Measurements from ENCODE around the gene SPRTN.
"Not testable (repeated sequence)": the region's sequence is repeated elsewhere in the genome, so short reads cannot be mapped to it uniquely, and the experiment has no call there.

SPRTN gene

GRCh38 chr1:231337472-231338269, 422 bp upstream of the SPRTN start, which contains the start of gene EXOC8:
EXOC8 (minus strand) TSS chr1:231337852; CDS start chr1:231337745, 107 bp downstream.
- no peak for TF ChIP-seq CTCF (IDR thresholded peaks at IDR 0.05; ENCODE audit: unreplicated experiment in 3 of 3)
- H3K4me1 Mint-ChIP-seq = peaks cover 57% of the 10 kb centered on the region
- peak within 1 kb of the TSS; percentile 95 to 99 (median 97) for H3K27ac Mint-ChIP-seq
- peaks cover 20% of the 10 kb centered on the region for H3K36me3 Mint-ChIP-seq (ENCODE audit: low read depth)
- H3K27me3 Mint-ChIP-seq (ENCODE audit: low read depth) = peaks cover 3% of the 10 kb centered on the region
- H3K4me3 Mint-ChIP-seq = peak within 1 kb of the TSS; percentile 94 to 99 (median 95)
- no peaks in the 10 kb centered on the region for H3K9me3 Mint-ChIP-seq

DNA sequence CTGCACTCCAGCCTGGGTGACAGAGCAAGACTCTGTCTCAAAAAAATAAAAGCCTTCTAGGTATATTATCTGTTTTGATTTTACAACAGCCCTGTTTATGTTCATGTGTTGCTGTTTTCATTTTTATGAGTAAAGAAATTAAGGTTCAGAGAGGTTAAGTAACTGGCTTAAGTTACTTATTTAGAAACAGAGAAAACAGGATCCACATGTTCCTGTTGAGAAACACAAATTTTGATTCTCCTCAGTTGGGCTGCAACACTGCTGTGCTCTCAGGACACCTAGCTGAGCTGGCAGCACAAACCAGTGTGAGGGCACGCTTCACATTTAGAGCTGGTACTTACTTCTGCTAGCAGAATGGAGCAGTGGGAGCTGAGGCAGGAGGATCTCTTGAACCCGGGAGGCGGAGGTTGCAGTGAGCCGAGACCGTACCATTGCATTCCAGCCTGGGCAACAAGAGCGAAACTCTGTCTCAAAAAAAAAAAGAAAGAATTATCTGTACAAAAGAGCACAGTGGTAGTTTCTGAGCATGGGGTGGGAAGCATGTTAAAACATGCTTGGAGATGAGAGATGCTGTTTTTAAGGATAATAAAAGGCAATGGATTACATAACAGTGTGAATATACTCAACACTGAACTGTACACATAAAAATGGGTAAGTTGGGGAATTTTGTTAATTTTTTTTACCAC, 2.4 kb downstream of the SPRTN start:
- Mint-ChIP-seq H3K9me3 (no peaks in the 10 kb centered on the region), H3K36me3 (ENCODE audit: low read depth) (peaks cover 38% of the 10 kb centered on the region), H3K27ac (no peak overlapping the region), H3K27me3 (ENCODE audit: low read depth) (peaks cover 3% of the 10 kb centered on the region), H3K4me3 (no peak overlapping the region), H3K4me1 (peaks cover 39% of the 10 kb centered on the region)
- TF ChIP-seq CTCF (IDR thresholded peaks at IDR 0.05; ENCODE audit: unreplicated experiment in 3 of 3) = no peak

GRCh38 chr1:231347961-231348360, 9.9 kb downstream of the SPRTN start:
- no peak overlapping the region for H3K27ac Mint-ChIP-seq

DNA sequence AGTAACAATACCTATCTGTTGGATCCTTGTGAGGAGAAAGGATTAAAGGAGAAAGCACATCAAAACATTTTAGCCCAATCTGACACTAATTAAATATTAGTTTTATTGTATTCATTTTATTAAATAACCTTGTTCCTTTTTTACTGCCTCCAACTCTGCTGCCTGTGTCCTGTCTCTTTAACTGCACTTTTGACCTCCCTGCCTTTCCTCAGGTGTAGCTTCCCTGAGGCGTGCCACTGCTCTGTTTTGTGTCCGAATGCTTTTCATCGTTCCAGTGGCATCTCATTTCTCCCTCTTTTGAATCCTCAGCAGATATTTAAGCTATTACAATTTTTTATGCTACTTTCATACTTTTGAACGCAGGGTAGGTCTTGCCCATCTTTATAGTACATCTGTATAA, 10.3 kb downstream of the SPRTN start:
- H3K36me3 Mint-ChIP-seq (ENCODE audit: low read depth) = peaks cover 52% of the 10 kb centered on the region
- no peak for TF ChIP-seq CTCF (IDR thresholded peaks at IDR 0.05; ENCODE audit: unreplicated experiment in 3 of 3)
- H3K27me3 Mint-ChIP-seq (ENCODE audit: low read depth) = no peaks in the 10 kb centered on the region

More at GRCh38 chr1:231347961-231348360, 9.9 kb downstream of the SPRTN start:
- H3K36me3 Mint-ChIP-seq (ENCODE audit: low read depth) = peaks cover 54% of the 10 kb centered on the region
- no peaks in the 10 kb centered on the region for H3K4me1 Mint-ChIP-seq
- no peak for TF ChIP-seq CTCF (IDR thresholded peaks at IDR 0.05; ENCODE audit: unreplicated experiment in 3 of 3)
- no peak overlapping the region for H3K4me3 Mint-ChIP-seq
- no peaks in the 10 kb centered on the region for H3K27me3 Mint-ChIP-seq (ENCODE audit: low read depth)
- no peaks in the 10 kb centered on the region for H3K9me3 Mint-ChIP-seq

GRCh38 chr1:231348856-231349255, 10.8 kb downstream of the SPRTN start:
- not testable (repeated sequence) for H3K4me1 Mint-ChIP-seq; H3K27me3 Mint-ChIP-seq (ENCODE audit: low read depth); H3K4me3 Mint-ChIP-seq; H3K27ac Mint-ChIP-seq; H3K9me3 Mint-ChIP-seq
- H3K36me3 Mint-ChIP-seq (ENCODE audit: low read depth) = peaks cover 48% of the 10 kb centered on the region

More for the DNA sequence above, 10.3 kb downstream of the SPRTN start:
- H3K4me3 Mint-ChIP-seq = no peak overlapping the region
- no peaks in the 10 kb centered on the region for H3K4me1 Mint-ChIP-seq
- no peak overlapping the region for H3K27ac Mint-ChIP-seq
- no peaks in the 10 kb centered on the region for H3K9me3 Mint-ChIP-seq

DNA sequence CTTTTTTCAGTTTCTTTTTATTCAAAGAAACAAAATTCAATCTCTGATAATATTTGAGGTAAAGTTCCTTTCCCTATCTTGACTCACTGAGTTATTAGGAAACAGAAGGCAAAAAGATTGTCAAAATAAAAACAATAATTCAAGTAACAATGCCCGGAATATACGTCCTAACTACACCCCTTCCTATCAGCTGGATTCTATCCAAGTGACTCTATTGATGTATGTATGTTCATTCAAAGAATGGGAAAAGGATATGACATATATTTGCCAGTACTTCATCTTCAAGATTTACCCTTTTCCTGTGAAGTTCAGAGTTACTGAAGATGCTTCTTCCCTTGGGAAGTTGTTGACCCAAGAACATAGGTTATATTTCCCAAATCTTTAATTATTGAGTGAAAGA, 13.7 kb downstream of the SPRTN start:
- peaks cover 39% of the 10 kb centered on the region for H3K36me3 Mint-ChIP-seq (ENCODE audit: low read depth)
- no peak overlapping the region for H3K4me3 Mint-ChIP-seq
- H3K9me3 Mint-ChIP-seq = no peaks in the 10 kb centered on the region
- TF ChIP-seq CTCF (IDR thresholded peaks at IDR 0.05; ENCODE audit: unreplicated experiment in 3 of 3) = no peak
- H3K4me1 Mint-ChIP-seq = no peaks in the 10 kb centered on the region
- H3K27me3 Mint-ChIP-seq (ENCODE audit: low read depth) = no peaks in the 10 kb centered on the region
- H3K27ac Mint-ChIP-seq = peak overlapping the region in 1 of 3 experiments; percentile 48
